Sigmoid colon (tissue), 4 donors: ENCODE measurements around the gene SPRED2.

Experiments
- CTCF ChIP-seq, 4 experiments: fragments of 450-650 bp in 3 of 4; fragments of 200-600 bp in 1 of 4; IDR thresholded peaks; one replicate each; pipeline ENCODE4 v1.5.1; 2016 to 2019; ENCODE audit warnings: antibody characterized with exemption in 4 of 4, mild to moderate bottlenecking in 3 of 4, moderate library complexity in 2 of 4
- EP300 ChIP-seq, 4 donors: sonication (generic); formaldehyde crosslinking; IDR thresholded peaks; one replicate each; pipeline ENCODE4 v1.6.1; 2017; ENCODE audit warnings: antibody characterized with exemption in 4 of 4
- POLR2A ChIP-seq, 2 donors: fragments of 450-650 bp; IDR thresholded peaks; one replicate each; pipeline ENCODE4 v1.6.1; 2016; ENCODE audit warnings: antibody characterized with exemption in 2 of 2, mild to moderate bottlenecking in 2 of 2, moderate library complexity in 2 of 2
- POLR2AphosphoS5 ChIP-seq, 4 donors: sonication (generic); formaldehyde crosslinking; IDR thresholded peaks; one replicate each; pipeline ENCODE4 v1.6.1; 2017; ENCODE audit warnings: antibody characterized with exemption in 4 of 4

- no peak for TF ChIP-seq POLR2AphosphoS5 (IDR thresholded peaks at IDR 0.05)
- TF ChIP-seq CTCF (IDR thresholded peaks at IDR 0.05): no peak
- TF ChIP-seq POLR2A (IDR thresholded peaks at IDR 0.05): no peak
- no peak for TF ChIP-seq EP300 (IDR thresholded peaks at IDR 0.05)
These were observed 63.9 kb downstream of the SPRED2 start for GRCh38 chr2:65368468-65368867.
